HPDE6-E6E7 (cell line): ENCODE data around the gene MUSK.
"Not testable (repeated sequence)": the region's sequence is repeated elsewhere in the genome, so short reads cannot be mapped to it uniquely, and the experiment has no call there.

Experiments used
- DNase-seq: peaks from one replicate; pipeline ENCODE4 v3.0.0; 2011; ENCODE audit warnings: missing footprints; ENCODE audit errors: extremely low spot score

The MUSK gene

GRCh38 chr9:110809038-110809595, 140.5 kb downstream of the MUSK start:
- no peak for DNase-seq

- no peak for DNase-seq
Observed at GRCh38 chr9:110810262-110810976, 141.8 kb downstream of the MUSK start.

DNA sequence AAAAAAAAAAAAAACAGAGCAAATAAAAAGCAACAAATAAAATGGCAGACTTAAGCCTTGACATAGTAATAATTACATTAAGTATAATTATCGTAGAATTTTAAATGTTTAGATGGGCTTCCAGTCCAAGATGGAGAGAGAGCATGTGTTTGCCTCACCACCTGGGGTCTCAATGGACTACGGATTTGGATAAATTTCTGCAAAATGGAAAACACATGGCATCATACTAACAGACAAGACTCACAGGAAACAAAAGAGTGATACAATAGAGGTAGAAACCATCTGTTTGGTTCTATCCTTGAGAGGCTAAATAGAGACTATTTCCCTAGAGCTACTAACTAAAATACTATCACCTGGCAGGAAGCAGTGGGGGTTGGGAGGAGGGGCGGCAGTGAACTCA, 144.3 kb downstream of the MUSK start:
- DNase-seq: no peak

DNA sequence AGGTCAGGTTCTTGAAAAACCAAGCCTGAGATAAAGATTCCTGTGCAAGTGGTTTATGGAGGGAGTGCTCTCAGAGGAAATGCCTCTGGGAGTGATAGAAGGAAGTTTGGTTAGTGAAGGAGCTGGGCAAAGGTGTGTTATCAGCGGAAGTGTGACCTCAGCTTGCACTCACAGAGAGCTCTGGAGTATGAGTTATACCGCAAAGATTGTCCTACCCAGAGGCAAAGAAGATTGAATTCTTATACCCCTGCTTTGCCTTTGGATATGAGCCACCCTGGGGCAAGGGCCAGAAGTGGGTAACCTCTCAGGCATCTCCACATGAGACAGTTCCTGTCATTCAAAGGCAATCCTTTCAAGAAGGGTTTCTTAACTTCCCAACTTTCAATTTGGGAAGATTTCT, 145.6 kb downstream of the MUSK start:
- peak; percentile 52 for DNase-seq

DNA sequence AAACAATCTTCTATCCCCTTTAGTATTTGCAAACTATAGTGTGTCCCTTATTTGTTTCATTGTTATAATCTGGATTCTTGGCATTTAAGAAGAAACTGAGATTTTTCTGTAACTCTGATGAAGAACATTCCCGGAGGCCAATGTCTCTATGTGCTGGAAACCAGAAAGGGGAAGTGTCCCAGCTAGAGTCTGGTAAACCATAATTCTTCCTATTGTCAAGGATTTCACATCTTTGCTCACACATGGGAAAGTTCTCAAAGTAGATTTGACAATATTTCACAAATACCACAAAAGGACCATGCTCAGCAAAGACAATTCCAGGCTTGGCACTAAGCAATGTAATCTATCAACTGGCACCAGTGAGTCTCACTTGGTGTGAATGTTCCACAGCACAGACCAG, 146.8 kb downstream of the MUSK start:
- DNase-seq: no peak

DNA sequence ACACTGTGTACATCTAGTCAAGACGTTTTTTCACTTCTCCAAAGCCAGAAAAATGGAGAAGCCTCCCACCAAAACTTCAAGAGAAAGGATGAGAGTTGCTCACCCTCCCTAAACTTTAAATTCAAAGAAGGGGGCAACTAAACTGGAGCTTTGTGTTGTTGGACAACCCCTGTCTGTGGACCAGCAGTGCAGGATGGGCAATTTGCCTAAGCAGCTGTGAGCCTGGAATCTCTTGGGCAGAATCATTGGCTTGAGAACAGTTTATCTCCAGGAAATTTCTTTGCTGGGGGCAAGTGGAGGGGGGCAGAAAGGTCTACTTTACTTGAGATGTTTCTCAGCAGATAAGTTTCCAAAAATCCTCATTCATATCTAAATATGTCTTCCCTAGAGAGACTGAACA, 151.8 kb downstream of the MUSK start:
- no peak for DNase-seq

DNA sequence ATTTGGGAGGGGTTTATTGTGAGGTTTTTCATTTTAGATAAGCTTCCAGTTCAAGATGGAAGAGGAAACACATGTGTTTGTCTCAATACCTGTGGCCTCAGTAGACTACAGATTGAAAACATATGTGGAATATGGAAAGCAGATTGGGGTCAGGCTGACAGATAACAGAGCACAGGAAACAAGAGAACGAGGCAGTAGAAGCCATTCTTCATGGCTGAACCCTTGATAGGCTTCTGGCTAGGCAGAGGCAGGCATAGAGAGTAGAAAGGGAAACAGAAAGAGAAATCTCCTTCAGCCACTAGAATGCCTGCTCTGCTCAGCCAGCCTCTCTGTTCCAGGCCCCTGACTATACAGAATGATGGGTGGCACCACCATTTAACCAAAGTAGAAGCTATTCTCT, 152.5 kb downstream of the MUSK start:
- DNase-seq: no peak

DNA sequence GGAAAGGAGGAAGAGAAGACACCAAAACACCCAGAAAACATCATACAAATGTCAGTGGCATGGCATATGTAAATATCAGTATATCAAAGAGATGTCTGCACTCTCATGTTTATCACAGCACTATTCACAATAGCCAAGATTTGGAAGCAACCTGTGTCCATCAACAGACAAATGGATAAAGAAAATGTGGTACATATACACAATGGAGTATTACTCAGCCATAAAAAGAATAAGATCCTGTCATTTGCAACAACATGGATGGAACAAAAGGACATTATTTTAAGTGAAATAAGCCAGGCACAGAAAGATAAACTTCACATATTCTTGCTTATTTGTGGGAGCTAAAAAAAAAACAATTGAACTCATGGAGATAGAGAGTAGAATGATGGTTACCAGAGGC, 156.5 kb downstream of the MUSK start:
- not testable (repeated sequence) for DNase-seq

GRCh38 chr9:110825950-110826349, 157.4 kb downstream of the MUSK start:
- no peak for DNase-seq

GRCh38 chr9:110826400-110826799, 157.8 kb downstream of the MUSK start:
- not testable (repeated sequence) for DNase-seq

DNA sequence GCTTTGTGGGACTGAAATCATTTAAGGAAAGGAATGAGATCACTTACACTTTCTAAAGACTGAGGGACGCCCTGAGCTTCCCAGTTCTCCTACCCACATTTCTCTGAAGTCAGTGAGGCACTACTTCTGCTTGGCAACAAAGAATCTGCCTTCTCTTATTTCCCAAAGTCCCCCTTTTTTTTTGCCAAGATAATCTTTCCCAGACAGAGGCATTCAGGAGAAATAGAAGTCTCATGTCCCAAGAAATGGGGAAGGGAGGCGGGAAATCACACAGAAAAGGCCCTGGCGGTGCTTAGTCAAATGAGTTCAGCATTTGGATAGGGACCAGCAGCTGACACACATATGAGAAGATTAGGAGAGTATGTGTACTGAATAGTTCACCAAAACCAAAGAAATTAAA, 159.7 kb downstream of the MUSK start:
- no peak for DNase-seq

- no peak for DNase-seq
Observed at GRCh38 chr9:110830495-110830894, 161.9 kb downstream of the MUSK start.

DNA sequence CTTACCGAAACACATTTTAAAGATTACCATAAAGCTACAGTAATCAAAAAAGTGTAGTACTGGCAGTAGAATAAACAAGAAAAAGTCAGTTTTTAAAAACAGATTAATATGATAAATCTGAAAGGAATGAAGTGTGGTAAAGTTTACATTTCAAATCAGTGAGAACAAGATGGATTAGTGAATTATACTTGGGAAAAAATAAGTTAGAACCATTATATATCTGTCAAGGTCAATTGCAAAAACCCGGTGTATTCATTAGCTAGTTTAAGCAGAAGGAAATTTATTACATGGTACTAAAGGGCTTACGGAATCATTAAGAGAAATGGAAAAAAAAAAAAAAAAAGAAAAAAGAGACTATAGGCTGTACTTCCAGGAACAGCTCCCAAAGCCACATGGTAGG, 164.3 kb downstream of the MUSK start:
- no peak for DNase-seq

DNA sequence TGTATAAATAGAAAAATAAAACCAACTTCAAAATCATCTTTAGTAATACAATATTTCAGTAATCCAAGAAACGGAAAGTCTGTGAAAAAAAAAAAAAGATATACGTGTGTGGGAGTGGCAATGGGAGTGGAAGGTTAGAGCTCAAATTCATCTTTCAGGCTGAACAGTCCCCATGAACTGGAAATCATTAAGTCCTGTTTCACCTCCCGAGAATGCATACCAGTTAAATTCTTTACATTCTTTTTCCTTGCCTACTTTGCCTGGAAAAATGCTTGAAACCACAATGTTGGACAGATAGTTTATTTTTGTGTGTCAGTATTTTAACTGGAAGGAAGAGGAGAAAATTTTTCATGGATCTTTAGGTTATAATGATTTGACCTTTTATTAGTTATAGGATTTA, 166.8 kb downstream of the MUSK start:
- no peak for DNase-seq

DNA sequence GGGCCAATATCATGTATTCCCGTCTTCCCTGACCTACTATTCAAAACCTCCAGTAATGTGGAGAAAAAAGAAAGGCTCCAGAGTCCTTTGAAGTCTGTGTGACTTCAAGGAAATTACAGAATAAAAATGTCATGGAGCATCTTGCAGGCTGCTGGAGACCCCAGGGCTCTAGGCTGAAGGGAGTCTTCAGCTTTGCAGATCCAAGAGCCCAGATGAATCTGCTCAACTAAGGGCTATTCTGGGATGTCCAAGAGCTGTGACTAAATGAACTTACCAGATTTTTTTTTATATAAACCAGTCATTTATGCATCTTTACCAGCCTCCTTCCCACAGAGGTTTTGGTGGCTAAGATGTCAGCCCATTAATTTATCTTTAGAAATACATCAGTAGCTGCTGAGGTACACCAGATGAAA, 167.3 kb downstream of the MUSK start:
- DNase-seq: no peak

DNA sequence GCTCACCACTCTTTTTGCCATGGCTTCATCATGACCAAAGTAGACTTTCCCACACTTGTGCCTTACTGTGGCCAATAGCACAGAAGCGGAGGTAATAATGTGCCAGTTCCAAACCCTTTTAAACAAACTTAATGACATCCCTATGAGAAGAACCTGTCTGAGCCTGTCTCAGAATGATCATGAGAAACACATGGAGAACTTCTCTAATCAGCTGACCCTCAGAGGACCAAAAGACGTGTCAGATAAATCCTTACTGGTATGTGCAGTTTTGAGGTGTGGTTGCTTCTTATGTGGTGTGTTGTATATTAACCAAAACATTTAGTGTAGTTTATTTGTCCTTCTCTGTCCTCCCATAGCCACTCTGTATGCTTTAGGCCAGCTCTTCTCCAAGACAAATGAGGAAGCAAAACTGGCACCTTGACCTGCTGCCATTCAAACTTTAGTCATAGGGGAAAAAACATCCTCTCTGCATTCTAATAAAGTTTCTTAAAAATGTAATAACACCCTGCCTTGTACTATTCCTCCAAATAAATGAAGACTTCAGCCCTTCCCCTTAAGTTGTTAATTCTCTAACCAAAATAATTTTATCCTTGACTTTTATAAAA, 168.9 kb downstream of the MUSK start:
- DNase-seq: no peak

DNA sequence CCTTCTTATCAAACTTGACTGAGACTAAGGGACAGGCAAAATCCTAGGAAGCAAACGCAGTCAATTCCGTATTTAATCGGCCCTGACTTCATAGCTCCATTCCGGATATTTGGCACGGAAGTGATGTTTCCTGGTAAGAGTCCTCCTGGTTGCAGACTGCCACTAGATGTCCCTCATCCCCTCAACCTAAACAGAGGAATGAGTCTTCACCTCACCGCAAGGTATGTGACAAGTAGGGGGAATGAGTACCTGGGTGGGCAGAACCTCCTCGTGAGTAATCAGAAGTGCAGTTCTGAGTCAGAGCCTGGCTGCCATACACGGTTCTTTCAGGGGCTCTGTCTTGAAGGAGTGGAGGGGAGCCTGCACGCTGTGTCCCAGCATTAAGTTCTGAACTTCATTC, 173.6 kb downstream of the MUSK start:
- no peak for DNase-seq

DNA sequence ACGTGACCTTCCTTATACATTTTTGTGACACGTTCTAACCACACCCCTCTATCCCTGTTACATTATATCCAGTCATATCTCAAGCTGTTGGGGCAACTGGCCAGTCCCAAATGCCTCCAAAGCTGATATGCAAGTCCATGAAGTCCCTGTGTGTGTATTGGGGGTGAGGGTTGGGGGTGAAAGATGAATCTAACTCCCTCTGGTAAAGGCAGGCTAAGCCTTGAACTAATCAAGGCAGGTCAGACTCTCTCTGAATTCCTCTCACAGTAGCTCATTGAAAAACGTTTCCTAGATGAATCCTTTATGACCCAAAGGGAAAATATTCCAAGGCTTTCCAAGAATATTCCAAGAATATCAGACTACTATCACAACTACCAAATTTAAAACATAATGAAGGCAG, 174.4 kb downstream of the MUSK start:
- no peak for DNase-seq

- no peak for DNase-seq
Observed at GRCh38 chr9:110844121-110844520, 175.5 kb downstream of the MUSK start.

- DNase-seq: no peak
Observed at GRCh38 chr9:110846215-110846614, 177.6 kb downstream of the MUSK start.

DNA sequence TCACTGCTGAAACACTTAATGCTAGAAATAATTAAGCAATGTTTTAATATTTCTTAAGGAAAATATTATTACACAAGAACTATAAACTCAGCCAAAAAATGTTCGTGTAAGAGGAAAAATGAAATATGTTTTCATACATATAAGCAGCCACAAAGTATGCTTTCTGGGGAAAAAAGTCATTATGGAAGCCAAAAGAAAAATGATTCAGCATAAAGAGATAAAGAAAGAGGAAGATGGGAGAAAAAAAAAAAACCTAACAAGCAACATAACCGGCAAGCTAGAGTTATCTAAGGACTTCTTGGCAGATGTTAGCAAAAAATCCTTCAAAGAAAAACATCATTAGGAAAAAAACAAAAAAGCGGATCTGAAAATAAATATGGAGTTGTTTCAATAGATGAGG, 179.1 kb downstream of the MUSK start:
- DNase-seq: no peak

DNA sequence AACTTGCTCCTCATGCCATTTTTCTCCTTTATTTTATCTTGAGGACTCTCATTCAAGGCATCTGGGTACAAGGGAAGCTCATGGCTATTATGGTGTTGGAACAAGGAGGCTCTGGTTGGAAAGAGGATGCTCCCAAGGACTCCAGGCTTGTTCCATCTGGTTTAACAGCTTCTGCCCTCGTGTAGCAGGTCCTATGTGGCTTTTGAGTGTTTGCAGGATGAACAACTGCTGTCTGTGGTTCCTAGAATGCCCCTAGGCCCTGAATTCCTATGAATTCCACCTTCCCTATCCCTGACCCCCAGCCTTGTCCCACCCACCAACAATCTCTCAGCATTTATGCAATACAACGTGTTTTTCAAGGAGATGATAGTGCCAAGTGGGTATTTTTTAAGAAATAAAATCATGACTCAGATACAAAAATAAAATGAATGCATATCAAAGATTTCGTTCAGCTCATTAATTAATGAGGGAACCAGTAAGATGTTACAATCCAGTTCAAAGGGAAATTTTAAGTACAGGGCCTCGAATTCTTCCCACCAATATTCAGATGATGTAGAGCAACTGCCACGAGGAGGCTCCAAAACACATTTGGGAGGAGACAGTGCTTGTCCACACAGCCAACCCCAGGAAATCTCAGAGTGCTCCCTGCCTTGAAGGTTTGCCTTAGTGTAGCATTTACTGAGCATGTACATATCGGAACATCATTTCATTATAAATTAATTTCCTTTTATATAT, 182.0 kb downstream of the MUSK start:
- no peak for DNase-seq
